Measurements from ENCODE around the gene PARD3.
A peak's percentile ranks its signal among the peaks of the same experiment; 100 is the strongest.

The PARD3 gene

GRCh38 chr10:34235164-34235832 lies 579.8 kb downstream of the PARD3 start:
- FAIRE-seq, result no peak

DNA sequence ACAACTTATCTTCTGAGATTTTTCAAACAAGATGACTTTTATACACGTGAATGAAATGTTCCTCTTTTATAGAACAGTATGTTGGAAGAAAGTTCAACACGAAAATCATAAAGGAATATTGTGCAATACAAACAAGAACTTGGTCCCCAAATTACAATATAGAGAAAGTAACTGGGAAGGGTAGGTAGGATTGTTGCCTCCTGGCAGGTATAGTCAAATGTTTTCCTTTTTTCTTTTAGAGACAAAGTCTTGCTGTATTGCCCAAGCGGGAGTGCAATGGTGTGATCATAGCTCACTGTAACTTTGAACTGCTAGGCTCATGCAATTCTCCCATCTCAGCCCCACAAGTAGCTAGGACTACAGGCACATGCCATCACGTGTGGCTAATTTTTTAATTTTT lies 582.6 kb downstream of the PARD3 start:
- no peak for FAIRE-seq

DNA sequence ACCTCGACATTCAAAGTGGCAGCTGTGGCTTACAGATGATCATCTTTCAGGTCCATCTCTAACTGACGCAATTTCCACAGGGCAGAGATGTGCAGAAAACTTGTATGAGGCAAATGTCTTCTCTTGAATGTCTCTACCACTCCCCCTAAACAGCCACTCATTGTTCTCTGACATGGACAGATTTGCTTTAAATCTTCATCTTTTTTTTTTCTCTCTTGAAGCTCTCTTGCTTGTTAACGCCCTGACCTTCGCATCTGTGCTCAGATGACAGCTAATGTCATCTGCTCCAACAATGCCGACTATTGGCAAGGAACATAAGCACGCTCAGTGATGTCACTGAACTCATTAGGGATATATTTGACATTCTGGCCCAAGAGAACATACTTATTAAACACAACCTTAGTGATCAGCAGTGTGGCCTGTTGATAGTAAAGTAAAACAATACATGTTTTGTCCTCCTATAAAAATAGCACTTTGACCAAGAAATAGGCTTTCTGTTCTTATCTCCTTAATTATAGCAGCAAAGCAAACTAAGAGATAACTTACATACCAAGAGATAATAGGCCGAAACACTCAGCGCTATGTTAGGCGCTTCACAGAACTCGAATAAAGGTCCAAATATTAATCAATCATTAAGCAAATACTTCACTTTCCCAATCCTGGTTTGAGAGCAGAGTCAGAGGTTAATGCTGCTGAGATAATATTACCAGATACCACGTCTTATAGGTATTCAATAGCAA lies 583.5 kb downstream of the PARD3 start:
- no peak for FAIRE-seq

GRCh38 chr10:34229917-34230316 lies 585.2 kb downstream of the PARD3 start:
- no peak for FAIRE-seq

GRCh38 chr10:34228066-34228465 lies 587.0 kb downstream of the PARD3 start:
- FAIRE-seq, result no peak

GRCh38 chr10:34224639-34225038 lies 590.5 kb downstream of the PARD3 start:
- no peak for FAIRE-seq

- FAIRE-seq, result no peak
These were observed 591.4 kb downstream of the PARD3 start for GRCh38 chr10:34223658-34224057.

DNA sequence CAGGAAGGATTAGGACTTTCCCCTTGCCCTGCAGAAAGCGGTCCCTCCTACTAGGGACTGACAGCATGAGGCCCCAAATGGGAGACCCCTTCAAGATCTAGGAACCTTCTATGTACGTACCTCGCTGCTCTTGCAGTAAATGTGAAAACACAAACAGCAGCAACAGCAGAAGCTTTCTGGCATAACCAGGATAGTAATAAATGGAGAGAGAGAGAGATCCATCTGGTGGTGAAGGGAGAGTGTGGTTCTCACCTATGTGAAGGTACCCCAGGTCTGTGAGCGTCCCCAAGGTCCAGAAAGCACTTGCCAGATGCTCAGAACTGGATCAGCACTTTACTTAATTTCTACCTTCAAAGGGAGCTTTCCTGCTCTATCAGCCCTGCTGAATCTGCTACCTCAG lies 592.7 kb downstream of the PARD3 start:
- FAIRE-seq, result no peak

DNA sequence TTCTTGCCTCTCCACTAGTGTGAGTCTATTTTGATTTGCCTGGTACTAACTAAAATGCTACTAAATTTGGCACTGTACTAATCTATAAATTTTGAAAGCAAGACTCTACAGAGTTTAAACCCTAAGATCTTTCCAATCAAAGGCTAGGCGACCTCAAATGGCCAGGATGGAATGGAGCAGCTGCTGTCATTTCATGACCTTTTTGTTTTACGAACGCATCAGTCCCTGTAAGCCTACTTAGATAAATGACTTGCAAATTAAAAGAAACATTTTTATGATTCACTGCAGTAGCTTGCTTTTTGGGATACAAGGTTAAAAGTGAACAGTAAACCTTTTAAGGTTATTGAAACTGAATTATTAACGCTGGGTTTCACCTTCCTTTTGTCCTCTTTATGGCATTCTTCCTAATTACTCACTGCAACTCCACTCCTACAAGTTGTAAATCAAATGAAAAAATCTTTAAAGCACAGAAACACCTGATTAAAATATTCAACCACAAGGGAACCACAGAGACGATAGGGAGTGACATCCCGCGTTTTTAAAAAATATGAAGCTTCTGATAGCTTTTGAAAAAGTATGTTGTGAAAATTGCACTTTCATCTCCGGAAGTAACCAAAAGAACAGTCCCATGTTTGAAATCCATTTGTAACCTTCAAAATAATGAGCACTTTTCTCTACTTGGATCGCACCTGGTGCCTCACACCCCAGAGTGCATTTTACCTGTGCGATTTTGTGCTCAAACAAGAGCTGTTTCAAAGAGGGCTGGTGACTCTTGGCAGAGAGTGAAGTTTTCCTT lies 595.1 kb downstream of the PARD3 start:
- peak; percentile 18 for FAIRE-seq

DNA sequence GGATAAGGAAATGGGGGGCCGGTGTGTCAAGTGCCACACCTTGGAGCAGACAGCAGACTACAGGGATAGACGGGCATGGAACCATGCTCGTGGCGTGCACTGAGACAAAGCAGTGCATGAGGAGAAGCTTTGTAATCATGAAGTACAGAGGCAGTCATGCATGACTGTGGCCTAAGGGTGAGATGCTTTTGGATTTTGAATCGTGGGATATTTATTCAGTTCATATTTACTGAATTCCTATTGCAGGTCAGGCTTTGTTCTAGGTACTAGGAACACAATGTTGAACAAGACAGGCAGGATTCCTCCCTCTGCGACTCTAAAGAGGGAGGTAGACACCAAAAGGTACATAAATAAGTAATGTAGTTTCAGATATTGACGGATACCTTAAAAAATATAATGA lies 597.6 kb downstream of the PARD3 start:
- FAIRE-seq, result no peak

- FAIRE-seq, result no peak
These were observed 598.6 kb downstream of the PARD3 start for GRCh38 chr10:34216348-34216945.

GRCh38 chr10:34213805-34214197 lies 601.3 kb downstream of the PARD3 start:
- no peak for FAIRE-seq

GRCh38 chr10:34213193-34213804 lies 601.8 kb downstream of the PARD3 start:
- no peak for FAIRE-seq

- no peak for FAIRE-seq
These were observed 607.8 kb downstream of the PARD3 start for GRCh38 chr10:34207343-34207742.

GRCh38 chr10:34206935-34207268 lies 608.2 kb downstream of the PARD3 start:
- FAIRE-seq, result no peak

DNA sequence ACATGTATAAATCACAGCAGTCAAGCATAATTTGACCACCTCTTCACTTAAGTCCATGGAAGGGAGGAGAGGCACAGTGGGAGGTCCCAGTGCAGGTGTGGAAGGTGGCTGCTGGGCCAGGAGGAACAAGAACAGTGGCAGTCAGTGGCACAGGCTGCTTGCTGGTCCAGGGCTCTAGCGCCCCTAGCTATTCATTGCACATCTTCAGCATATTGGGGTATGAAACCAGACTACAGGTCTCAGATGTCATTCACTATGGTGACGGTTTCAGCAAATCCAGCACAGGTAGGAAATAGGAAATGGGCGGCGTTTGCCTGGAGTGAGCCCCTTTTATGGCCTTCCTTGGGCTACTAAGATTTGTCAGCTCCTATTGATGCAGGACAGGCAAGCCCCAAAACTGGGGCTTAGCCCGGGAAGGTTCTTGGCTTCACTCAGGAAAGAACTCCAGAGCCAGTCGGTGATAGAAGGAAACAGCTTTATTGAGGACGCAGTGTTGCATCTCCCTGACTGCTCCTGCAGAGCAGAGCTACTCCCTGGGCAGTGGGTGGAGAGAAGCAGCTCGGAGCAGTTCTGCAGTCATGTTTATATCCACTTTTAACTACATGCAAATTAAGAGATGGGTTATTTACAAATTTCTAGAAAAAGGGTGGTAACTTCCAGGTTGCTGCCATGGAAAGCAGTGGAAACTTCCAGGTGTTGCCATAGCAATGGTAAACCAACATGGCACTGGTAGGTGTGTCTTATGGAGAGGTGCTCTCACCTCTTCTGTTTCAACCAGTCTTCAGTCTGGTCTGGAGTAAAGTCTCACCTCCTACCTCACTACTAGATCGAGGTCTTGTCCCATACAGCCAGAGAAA lies 608.8 kb downstream of the PARD3 start:
- no peak for FAIRE-seq

GRCh38 chr10:34205452-34205851 lies 609.6 kb downstream of the PARD3 start:
- FAIRE-seq, result no peak

- FAIRE-seq, result no peak
These were observed 611.0 kb downstream of the PARD3 start for GRCh38 chr10:34203966-34204630.

- FAIRE-seq, result no peak
These were observed 614.7 kb downstream of the PARD3 start for GRCh38 chr10:34200355-34200901.

DNA sequence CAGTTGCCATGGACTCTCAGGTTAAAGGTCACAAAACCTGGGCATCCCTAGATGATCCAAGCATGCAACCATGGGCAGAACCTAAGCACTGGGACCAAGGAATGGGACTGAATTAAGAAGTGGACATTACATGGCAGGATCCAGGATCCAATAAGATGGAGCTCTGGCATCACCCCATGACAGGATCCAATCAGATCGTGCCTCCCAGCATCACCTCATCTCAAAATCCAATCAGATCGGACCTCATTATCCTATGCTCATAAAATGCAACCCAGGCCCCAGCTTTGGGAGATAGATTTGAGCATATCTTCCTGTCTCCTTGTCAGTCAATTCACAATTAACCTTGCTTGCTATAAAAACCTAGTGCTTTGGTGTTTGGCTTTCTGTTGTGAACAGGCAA lies 616.1 kb downstream of the PARD3 start:
- FAIRE-seq, result no peak

DNA sequence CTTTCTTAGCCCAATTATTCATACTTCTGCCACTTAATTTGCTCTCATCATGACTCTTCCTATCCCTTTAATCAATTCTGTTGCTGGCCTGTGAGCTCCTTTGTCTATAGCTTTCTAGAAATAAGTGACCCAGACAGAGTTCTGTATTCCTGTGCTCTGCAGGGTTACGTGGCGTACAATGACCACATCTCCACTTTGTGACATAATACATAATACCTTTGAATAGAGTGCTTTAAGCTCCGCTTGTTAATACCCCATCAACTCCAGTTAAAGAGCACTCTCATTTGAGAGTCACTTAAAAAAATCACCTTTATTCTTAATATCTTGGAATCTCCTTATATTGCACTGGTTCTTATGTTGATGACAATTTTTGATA lies 619.0 kb downstream of the PARD3 start:
- FAIRE-seq, result no peak
